HepG2 (cell line): Measurements from ENCODE around the gene TMEM14A. TPM values are rescaled to one million over a fixed set of nuclear protein-coding genes. Genes with fewer than 3 reads are reported as not detected.

ENCODE experiments used
- CSRNP1 ChIP-seq: sonication (generic); formaldehyde crosslinking; IDR thresholded peaks from 2 replicates; pipeline ENCODE4 v1.8.1; 2023; ENCODE audit warnings: mild to moderate bottlenecking, missing genetic modification reagents
- GRHL1 ChIP-seq: sonication (generic); formaldehyde crosslinking; conservative IDR thresholded peaks from 2 replicates; pipeline ENCODE4 v1.8.0; 2022; ENCODE audit warnings: missing genetic modification reagents
- HOMEZ ChIP-seq: IDR thresholded peaks from 2 replicates; pipeline ENCODE4 v1.6.1; 2016; ENCODE audit warnings: low read depth
- PAXIP1 ChIP-seq: sonication (generic); formaldehyde crosslinking; conservative IDR thresholded peaks from 2 replicates; pipeline ENCODE4 v1.4.0; 2020; ENCODE audit warnings: mild to moderate bottlenecking, missing genetic modification reagents, moderate library complexity
- RNF2 ChIP-seq: fragments of 450-650 bp; conservative IDR thresholded peaks from 2 replicates; pipeline ENCODE4 v1.6.1; 2016; ENCODE audit warnings: low read depth
- SOX13 ChIP-seq, 3 experiments: fragments of 450-650 bp in 1 of 3; sonication (generic) in 1 of 3; formaldehyde crosslinking in 1 of 3; IDR thresholded peaks in 2 of 3; conservative IDR thresholded peaks in 1 of 3; 2 replicates each; pipeline versions ENCODE4 v1.5.0 to v1.6.1; 2016 to 2020; ENCODE audit warnings: antibody characterized with exemption in 1 of 3, mild to moderate bottlenecking in 1 of 3, missing compliant biosample characterization in 1 of 3, missing genetic modification reagents in 1 of 3, moderate library complexity in 1 of 3
- TMF1 ChIP-seq: sonication (generic); formaldehyde crosslinking; IDR thresholded peaks from 2 replicates; pipeline ENCODE4 v1.8.1; 2022; ENCODE audit warnings: low read depth, missing genetic modification reagents
- ZNF138 ChIP-seq: sonication (generic); formaldehyde crosslinking; IDR thresholded peaks from 2 replicates; pipeline ENCODE4 v1.5.0; 2020; ENCODE audit warnings: mild to moderate bottlenecking, low read depth, missing genetic modification reagents
- ZNF263 ChIP-seq: sonication (generic); formaldehyde crosslinking; IDR thresholded peaks from 2 replicates; pipeline ENCODE4 v1.4.0; 2020; ENCODE audit warnings: missing genetic modification reagents
- ZNF282 ChIP-seq: fragments of 450-650 bp; IDR thresholded peaks from 2 replicates; pipeline ENCODE4 v1.6.1; 2018; ENCODE audit not compliant: partially characterized antibody
- ZNF556 ChIP-seq: sonication (generic); formaldehyde crosslinking; IDR thresholded peaks from 2 replicates; pipeline ENCODE4 v1.4.0; 2020; ENCODE audit warnings: mild to moderate bottlenecking, missing genetic modification reagents, borderline replicate concordance
- ZNF576 ChIP-seq: sonication (generic); formaldehyde crosslinking; IDR thresholded peaks from 2 replicates; pipeline ENCODE4 v1.4.0; 2020; ENCODE audit warnings: mild to moderate bottlenecking, missing genetic modification reagents
- ZNF609 ChIP-seq: sonication (generic); formaldehyde crosslinking; IDR thresholded peaks from 2 replicates; pipeline ENCODE4 v1.4.0; 2020; ENCODE audit warnings: mild to moderate bottlenecking, missing genetic modification reagents, borderline replicate concordance
- ZSCAN29 ChIP-seq: sonication (generic); formaldehyde crosslinking; conservative IDR thresholded peaks from 2 replicates; pipeline ENCODE4 v1.4.0; 2020; ENCODE audit warnings: mild to moderate bottlenecking, missing genetic modification reagents
- polyA plus RNA-seq, 8 experiments: library from polyadenylated mRNA; depleted of rRNA in 3 of 8; stranded (reverse) in 7 of 8; unstranded in 1 of 8; fragments of >200 nt; fragmentation: Illumina TruSeq in 4 of 8; extraction: Trizol in 4 of 8; gene quantifications; 2 replicates each; pipeline versions ENCODE4 v1.2.1 to v1.2.3, GENCODE V29; 2011 to 2016; ENCODE audit warnings: low read depth in 4 of 8, missing spikeins in 1 of 8, mixed read lengths in 1 of 8; ENCODE audit not compliant: insufficient read depth in 1 of 8
- total RNA-seq, 5 experiments: library from RNA; depleted of rRNA; stranded (reverse); fragments of >200 nt; fragmentation: Illumina TruSeq; extraction: Trizol; gene quantifications; 2 replicates each; pipeline ENCODE4 v1.2.3, GENCODE V29; 2016; ENCODE audit warnings: low read depth in 1 of 5

TMEM14A gene
- total and polyA plus RNA-seq, 2 of the 13 experiments (the other 11 are each of a cell fraction or from before 2014, with no cell fraction given), result 24.6 to 73.7 TPM

- TF ChIP-seq CSRNP1 (CRISPR knock-in tag) (0 out of 2 replicates have a peak, but pooled peaks have one; percentile 33), ZNF556 (CRISPR knock-in tag) (no peak), HOMEZ (CRISPR knock-in tag) (no peak), ZNF576 (CRISPR knock-in tag) (no peak), ZNF282 (no peak), ZNF609 (0 out of 2 replicates have a peak, but pooled peaks have one; percentile 29), TMF1 (CRISPR knock-in tag) (no peak), RNF2 (no peak), ZNF263 (CRISPR knock-in tag) (peak; percentile 87), SOX13 (IDR thresholded peaks at IDR 0.05) (peak; percentile 58; the same call in 1 of the 2 replicates), SOX13 (CRISPR knock-in tag; conservative IDR thresholded peaks at IDR 0.05 in 1 of 2, IDR thresholded peaks at IDR 0.05 in 1 of 2) (peak in 1 of 2 experiments; percentile 65; a peak in 1 of 4 replicates), PAXIP1 (peak; percentile 30; the same call in 1 of the 2 replicates), ZSCAN29 (CRISPR knock-in tag) (peak; percentile 66; the same call in 1 of the 2 replicates), ZNF138 (CRISPR knock-in tag) (no peak), GRHL1 (CRISPR knock-in tag) (no peak)
Measured at GRCh38 chr6:52640170-52640569, 30.7 kb upstream of the TMEM14A start (continued).
